Amniotic epithelial cell (primary cell): ENCODE data around the gene PDZRN4.
A peak's percentile ranks its signal among the peaks of the same experiment; 100 is the strongest.
"Not testable (repeated sequence)": the region's sequence is repeated elsewhere in the genome, so short reads cannot be mapped to it uniquely, and the experiment has no call there.

Source experiments
- DNase-seq: peaks from one replicate; pipeline ENCODE4 v3.0.0-alpha.2; 2010; ENCODE audit warnings: low read depth

The PDZRN4 gene

DNA sequence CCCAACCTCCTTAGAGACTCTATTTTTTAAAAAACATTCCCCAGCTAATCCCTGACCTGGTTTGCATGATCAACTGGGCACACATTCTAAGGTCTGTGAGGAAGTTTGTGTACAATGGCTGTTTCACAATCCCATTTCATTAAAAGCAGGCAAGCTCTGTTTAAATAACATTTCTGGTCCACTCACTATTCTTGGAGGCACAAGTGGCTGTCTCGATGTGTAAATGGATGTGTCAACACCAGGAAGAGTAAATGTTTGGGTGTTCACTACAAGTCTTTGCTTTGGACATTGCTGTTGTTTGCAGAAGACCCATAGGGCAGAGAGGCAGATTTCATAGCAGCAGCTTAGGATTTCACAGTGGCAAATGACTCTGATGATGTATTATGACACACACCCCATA, 98.3 kb downstream of the PDZRN4 start:
- peak; percentile 9 for DNase-seq

DNA sequence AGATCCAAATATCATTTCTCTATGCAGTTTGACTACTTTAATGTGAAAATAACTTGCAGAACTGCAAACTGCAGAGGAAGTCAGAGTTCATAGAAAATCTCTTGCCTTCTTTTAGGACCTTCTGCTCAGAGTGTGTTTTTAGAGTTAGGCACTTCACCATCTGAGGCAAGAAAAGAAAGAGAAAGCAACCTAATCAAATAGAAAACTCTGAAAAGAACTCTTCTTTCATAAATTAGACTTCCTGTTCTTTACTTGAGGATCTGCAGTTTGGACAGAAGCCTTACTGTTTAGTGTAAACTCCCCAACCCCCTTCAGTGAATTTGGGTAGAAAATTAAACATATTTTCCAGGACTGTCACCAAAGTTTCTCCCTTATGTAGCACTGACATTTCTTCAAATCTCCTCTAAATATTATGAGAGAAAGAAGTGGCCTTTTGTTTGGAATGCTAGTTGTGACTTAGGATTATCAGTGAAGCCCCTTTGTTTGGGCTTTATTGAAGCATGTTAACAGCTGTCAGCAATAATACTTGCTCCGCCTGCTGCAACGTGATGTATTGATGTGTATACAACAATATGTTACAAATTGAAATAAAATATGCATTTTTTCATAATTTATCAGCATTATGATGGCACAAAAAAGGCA, 99.5 kb downstream of the PDZRN4 start:
- no peak for DNase-seq

- DNase-seq: no peak
These were observed 100.2 kb downstream of the PDZRN4 start for GRCh38 chr12:41288142-41288811.

GRCh38 chr12:41289501-41289900, 101.4 kb downstream of the PDZRN4 start:
- no peak for DNase-seq

- DNase-seq: no peak
These were observed 104.9 kb downstream of the PDZRN4 start for GRCh38 chr12:41293011-41293410.

- DNase-seq: no peak
These were observed 105.3 kb downstream of the PDZRN4 start for GRCh38 chr12:41293461-41293860.

GRCh38 chr12:41302979-41303403, 114.9 kb downstream of the PDZRN4 start:
- no peak for DNase-seq

GRCh38 chr12:41304526-41304925, 116.4 kb downstream of the PDZRN4 start:
- no peak for DNase-seq

- DNase-seq: no peak
These were observed 122.2 kb downstream of the PDZRN4 start for GRCh38 chr12:41310367-41310766.

DNA sequence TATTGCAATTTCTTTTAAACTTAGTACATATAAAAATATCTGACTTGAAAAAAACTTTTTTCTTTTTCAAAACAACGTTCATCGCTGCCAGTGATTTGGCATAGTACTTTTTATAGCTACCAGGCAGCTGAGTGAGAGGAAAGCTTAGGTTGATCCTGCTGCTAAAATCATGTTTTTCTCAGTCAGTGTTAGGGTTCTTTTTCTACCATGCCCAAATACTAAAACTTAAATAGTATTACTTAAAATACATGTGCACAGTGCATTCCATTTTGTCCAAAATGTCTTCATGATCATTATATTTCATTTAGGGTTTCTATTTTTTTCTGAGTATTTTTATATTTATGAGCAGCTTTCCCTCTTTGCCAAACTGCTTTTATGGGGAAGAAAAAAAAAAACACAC, 123.8 kb downstream of the PDZRN4 start:
- DNase-seq: no peak

GRCh38 chr12:41312451-41312850, 124.3 kb downstream of the PDZRN4 start:
- not testable (repeated sequence) for DNase-seq

DNA sequence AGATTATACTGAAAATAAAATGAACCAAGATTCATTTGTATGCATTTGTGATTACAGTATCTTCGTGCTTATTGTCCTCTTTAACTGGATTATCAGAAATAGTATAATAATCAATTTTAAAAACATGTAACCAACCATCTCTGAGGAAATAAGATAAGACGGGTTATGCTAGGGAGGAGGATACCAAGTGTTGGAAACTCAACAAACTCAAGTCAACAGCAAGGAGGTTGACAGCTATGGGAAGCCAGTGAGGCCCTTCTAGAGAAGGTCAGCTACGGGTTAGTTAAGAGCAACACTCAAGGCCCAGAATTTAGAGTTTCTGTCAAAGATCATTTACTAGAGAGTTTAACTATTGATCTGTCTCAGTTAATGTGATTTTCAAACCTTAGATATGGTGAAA, 137.2 kb downstream of the PDZRN4 start:
- DNase-seq: no peak

- DNase-seq: no peak
These were observed 139.2 kb downstream of the PDZRN4 start for GRCh38 chr12:41327096-41327895.

GRCh38 chr12:41333974-41334373, 145.9 kb downstream of the PDZRN4 start:
- no peak for DNase-seq

DNA sequence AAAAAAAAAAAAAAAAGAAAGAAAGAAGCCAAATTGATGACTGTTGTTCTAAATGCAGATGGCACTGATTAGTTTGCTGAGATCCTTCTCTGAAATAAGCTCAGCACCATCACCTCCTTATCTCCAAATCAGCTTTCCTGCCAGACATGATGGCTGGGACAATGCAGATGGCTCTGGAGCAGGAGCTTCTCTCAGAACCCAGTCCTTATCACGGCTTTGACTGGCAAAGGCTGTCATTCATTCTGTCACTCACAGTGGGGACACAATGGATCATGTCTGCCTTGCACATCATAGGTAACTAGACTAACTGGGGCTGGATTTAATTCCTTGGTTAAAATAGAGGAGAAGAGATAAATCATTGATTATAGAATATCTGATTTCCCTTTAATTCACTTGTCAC, 146.3 kb downstream of the PDZRN4 start:
- DNase-seq: no peak

GRCh38 chr12:41336041-41336549, 148.0 kb downstream of the PDZRN4 start:
- no peak for DNase-seq

GRCh38 chr12:41339784-41340183, 151.7 kb downstream of the PDZRN4 start:
- DNase-seq: no peak

- DNase-seq: no peak
These were observed 156.8 kb downstream of the PDZRN4 start for GRCh38 chr12:41344776-41345470.

DNA sequence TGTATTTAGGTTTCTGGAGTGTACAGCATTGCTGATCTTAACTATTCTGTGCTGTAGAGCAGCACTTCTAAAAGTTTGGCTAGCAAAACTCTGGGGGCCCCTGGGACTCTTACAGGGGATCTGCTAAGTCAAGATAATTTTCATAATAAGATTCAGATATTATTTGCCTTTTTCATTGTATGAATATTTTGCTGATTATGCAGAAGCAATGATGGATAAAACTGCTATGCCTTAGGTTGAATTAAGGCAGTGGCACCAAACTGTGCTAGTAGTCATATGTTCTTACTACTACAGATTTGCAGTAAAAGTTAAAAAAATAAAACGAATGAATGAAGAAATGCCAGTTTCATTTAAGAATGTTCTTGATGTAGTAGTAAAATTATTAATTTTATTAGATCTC, 160.1 kb downstream of the PDZRN4 start:
- DNase-seq: no peak

DNA sequence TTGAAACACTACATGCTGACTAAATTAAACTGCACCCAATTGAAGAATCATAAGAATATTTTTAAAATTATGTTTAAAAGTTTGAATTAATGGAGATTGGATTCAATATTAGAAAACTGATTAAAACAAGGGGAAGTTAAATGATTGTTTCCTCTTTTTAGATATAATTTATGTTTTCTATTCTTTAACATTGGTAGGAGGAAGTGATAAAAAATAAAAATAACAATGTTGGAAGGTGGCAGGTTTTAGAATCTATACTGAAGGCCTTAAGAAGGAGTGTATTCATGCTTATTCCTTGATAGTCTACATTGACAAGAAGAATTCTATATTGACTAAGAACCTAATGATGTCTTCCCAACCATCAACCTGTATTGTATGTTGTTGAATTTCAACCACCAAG, 168.1 kb downstream of the PDZRN4 start:
- no peak for DNase-seq

DNA sequence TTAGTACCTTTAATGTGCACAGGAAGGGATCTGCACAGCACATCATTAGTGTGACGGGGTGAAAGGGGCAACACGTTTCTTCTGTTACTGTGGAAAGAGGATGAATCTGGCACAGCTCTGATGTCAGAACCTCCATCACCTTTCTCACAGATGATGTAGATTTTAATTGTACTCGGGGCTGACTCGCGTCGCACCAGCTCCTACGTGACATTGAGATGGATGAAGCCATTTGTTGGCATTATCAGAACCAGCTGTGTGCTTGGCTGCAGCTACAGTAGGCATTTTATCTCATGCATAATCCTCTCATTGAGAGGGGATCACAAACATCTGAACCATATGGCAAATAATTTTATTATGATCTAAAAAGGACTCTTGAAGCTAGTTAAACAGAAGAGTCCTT, 173.6 kb downstream of the PDZRN4 start:
- DNase-seq: no peak

GRCh38 chr12:41362510-41362909, 174.4 kb downstream of the PDZRN4 start:
- DNase-seq: no peak
